Activated naive CD4-positive, alpha-beta T cell treated with Interleukin-2 at 50 U/mL for 16 hours (primary cell): ENCODE measurements around the gene CEP192.

Experiments
- DNase-seq: peaks from one replicate; pipeline ENCODE4 v3.0.0-alpha.2; 2020

The CEP192 gene

DNA sequence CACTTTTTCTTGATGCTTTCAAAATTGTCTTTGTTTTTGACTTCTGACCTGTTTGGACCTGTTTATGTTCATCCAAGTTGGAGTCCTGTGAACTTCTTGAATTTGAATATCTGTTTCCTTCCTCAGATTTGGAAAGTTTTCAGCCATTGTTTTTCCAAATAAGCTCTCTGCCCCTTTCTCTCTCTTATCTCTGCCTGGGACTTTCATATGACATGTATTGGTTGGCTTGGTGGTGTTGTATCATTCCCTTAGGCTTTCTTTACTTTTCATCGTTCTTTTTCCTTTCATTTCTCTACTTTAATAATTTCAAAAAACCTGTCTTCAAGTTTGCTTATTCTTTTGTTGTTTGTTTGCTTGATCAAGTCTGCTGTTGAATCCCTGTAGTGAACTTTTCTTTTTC, 167.3 kb downstream of the CEP192 start:
- no peak for DNase-seq

- DNase-seq, result no peak
These were observed 168.4 kb downstream of the CEP192 start for GRCh38 chr18:13159579-13159978.

DNA sequence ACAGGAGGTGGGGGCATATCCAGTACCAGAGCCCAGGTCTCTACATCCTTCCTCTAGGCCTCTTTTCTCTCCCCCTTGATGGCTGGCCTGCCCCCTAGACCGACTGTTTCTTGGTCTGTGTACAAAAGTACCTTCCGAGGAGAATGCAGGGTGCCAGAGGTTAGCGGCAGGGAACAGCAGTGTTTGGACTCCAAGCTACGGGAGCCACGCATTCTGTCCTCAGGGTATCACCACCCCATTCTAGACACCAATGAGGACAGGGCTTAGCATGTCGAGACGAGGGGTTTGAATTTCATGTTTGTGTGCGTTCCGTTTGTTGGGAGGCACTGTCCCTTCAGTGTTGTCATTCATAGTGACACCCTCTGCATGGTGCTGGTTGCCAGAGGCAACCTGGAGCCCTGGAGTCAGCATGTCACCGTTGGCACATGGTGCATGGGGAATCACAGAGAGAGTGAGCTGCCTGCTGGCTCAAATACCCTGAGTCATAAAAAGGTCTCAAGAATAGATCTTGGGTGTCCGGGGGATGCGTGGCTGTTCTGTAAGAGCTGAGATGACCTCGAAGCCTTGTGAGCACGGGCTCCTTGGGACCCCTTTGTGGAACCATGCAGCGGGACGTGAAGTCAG, 170.2 kb downstream of the CEP192 start:
- no peak for DNase-seq

DNA sequence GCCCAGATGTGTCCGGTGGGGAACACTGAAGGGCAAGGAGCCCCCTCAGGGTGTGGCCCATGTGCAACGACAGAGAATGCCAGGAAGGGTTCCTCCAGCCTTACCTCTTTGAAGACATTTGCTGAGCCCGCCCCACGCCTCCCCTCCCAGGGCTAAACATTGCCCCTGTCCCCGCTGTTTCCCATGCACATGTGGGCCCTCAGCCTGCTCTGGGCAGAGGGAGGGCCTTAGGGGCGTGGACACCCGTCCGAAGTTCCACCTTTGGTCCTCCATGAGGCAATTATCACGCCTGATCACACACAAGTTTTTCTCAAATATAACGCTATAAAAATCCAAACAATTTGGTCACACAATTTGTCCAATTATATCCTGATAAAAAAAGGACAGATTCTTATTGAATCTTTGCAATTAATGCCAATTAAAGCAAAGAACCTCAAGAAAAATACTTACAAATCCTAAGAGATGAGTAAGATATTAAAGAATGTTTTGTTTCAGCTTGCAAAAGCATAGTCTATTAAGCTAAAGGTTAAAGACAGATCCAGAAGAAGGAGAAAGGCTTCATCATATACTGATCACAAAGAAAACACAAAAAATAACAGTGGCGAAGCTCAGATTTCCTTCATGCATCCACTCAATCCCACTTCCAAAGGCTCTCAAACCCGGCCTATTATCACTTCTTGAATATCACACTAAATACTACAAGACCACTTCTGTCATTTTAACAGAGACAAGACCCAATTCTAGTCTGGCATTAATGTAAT, 172.2 kb downstream of the CEP192 start:
- DNase-seq, result no peak

- DNase-seq, result no peak
These were observed 173.2 kb downstream of the CEP192 start for GRCh38 chr18:13164406-13164805.

DNA sequence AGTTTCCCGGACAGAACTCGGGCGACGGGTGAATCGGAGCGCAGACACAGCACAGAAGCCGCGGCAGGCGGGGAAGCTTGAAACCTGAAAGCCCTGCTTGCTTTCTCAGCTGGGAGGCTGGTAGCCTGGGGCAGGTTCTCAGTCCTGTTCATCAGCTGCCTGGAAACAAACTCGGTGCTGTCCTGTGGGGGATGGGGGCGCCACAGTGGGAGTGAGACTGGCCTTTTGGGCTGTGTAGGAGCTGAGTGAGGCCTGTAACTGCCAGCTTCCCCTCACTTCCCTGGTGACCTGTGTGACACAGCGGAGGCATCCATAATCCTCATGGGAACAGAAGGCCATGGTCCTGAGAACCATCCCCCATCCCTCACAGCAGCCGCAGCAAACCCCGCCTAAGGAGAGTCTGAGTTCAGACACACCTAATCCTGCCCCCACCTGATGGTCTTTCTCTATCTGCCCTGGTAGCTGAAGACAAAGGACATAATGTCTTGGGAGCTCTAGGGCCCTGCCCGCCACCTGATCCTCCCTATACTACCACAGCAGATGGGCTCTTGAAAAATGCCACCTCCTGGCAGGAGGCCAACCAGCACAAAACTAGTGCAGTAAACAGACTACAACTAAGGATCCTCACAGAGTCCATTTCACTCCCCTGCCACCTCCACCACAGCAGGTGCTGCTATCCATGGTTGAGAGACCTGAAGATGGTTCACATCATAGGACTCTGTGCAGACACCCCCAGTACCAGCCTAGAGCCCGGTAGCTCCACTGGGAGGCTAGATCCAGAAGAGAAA, 174.7 kb downstream of the CEP192 start:
- no peak for DNase-seq

DNA sequence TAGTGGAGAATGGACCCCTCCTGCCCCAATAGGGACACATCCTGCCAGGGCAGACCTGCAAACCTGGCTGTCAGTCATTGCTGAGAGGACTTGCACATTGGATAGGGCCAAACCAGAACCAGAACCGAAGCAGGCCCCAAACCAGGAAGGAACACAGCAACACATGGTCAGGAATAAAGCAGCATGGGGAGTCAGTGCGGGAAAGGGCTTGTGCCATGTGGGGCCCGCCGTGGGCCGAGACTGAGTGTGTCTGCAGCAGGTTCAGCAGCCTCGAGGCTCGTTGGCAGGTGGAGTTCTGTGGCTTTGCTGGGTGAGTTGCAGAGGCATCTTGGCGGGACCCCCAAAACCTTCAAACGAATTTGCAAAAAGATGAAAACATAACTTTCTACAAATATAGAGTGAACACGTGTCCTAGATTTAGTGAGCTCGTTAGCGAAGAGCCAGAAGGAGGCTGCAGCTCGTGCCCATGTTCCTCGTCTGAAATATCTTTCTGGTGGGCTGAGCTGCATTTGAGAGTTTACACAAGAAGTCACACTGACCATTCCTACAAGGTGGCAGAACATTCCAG, 182.5 kb downstream of the CEP192 start:
- no peak for DNase-seq
